GM18951 (cell line): ENCODE results near the gene SEPHS1.
A peak's percentile ranks its signal among the peaks of the same experiment; 100 is the strongest.
"Not testable (repeated sequence)": the region's sequence is repeated elsewhere in the genome, so short reads cannot be mapped to it uniquely, and the experiment has no call there.

Experiments
- POLR2A ChIP-seq: IDR thresholded peaks from 4 replicates; pipeline ENCODE4 v1.6.1; 2011; ENCODE audit warnings: mild to moderate bottlenecking; ENCODE audit not compliant: insufficient read length, insufficient read depth; ENCODE audit errors: extremely low read depth
- in situ Hi-C: fragments of 300-500 bp; cut with MboI; formaldehyde crosslinking; loops from one replicate; pipeline ENCODE4 v1.12.0; 2022; ENCODE audit warnings: low sequenced_read_pairs, mixed read lengths, inconsistent platforms; ENCODE audit not compliant: unreplicated experiment

Gene SEPHS1

DNA sequence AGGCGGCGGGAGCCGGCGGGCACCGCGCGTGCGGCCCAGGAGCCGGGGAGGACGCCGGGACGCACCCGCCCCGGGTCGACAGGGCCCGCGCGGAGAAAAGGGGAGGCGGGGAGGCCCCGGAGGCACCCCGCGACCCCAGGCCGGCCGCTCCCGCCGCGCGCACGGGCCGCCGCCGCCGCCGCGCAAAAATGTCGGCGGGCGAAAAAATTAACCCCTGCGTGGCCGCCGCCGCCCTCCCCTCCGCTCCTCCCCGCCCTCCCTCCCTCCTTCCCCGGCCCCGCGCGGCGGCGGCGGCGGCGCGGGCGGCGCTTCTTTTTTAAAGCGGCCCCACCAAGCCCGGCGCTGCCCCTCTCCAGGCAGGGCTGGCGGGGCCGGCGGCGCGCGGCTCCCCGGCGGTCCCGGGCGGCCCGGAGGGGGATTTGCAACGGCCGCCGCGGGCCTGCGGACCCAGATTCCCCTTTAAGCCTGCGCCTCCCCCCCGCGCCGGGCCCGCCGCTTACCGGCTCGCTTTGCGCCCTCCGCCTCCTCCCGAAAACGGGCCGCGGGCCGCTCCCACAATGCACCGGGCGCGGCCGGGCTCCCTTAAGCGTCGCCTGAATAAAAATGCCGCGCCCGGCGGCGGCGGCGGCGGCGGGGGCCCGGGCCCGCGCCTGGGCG, 465 bp downstream of the SEPHS1 start:
- TF ChIP-seq POLR2A: peak; percentile 57
- in situ Hi-C loops: no loop called here

DNA sequence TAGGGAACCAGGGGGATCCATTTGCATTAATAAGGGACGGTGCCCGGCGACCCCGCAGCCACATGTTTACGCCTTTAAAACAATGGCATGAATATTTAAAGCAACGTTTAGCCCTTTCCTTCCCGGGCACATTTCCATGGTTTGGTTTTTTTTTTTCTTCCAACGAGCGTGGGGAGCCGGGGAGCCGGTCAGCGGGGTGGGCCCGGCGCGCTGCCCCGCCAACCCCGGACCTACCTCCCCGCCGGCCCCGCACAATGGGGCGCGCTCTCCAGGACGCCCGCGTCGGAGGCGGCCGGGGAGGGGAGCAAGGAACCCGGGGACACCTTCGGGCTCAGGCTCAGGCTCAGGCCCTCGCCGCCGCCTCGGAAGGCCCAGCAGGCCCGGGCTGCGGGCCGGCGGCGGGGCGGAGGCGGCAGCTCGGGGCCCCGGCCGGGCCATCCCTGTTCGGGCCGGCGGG, 1.0 kb downstream of the SEPHS1 start:
- TF ChIP-seq POLR2A: no peak
- in situ Hi-C loops: no loop called here

DNA sequence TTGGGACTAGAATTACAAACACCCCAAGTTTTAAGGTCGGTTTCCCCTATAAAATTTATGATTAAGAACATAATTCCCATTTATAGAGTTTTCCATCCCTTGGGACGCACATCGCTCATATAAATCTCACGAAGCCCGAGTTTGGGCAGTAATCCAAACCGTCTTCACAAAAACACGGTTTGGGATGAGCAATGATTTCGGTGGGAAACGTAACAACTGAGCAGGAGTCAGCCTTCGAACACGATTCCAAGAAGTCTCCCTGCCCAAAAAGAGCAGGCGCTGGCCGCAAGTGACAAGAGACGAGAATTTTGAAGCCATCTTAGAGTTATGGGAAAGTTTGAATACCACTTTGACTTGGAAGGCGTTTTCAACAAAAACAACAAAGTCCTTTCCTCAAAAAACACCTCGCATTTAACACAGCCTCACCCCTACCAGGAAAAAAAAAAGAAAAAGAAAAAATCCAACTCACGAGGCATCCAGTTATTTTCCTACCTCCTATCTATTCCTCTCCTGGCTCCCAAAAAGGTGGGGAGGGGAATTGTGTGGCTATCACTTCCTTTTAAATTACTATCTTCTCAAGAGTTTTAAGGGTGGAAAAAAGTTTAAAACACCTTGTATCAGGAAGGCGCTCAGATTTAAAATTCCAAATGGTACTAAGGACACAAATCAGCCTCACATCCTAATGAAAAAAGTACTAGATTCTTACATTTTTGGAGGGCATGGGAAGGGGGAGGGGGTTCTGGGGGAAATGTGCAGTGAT, 1.6 kb downstream of the SEPHS1 start:
- in situ Hi-C loops: no loop called here

DNA sequence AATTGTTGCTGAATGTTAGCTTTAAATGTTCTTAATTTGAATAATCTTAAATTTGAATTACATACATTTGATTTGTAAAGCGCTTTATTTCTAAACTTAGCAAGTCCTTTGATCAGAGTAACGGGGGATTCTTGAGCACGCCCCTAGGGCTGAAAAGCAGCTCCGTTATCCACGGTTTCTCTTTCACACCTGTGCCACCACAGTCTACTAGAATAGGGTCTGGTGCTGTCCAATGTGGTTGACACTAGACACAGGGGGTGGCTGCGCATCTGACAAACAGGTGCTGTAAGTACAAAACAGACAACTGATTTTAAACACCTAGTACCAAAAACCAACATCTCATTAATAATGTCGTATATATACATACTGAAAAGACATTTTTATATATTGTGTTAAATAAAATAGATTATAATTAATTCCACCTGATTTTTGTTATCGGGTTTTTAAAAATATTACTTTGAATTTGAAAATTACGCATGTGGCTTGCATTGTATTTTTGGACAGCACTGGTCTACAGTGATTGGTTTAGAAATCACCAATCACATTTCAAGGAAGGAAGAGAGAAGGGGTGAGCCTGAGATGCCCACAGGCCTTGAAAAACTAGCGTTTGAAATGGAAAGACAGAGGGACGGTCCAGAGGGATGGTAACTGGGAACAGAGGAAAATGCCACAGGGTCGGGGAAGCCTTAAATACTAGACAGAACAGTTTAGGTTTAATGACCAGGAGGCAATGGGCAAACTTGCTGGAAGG, 7.3 kb downstream of the SEPHS1 start:
- in situ Hi-C loops: no loop called here
- TF ChIP-seq POLR2A: peak; percentile 24

More for the DNA sequence above, 1.6 kb downstream of the SEPHS1 start:
- TF ChIP-seq POLR2A: no peak

DNA sequence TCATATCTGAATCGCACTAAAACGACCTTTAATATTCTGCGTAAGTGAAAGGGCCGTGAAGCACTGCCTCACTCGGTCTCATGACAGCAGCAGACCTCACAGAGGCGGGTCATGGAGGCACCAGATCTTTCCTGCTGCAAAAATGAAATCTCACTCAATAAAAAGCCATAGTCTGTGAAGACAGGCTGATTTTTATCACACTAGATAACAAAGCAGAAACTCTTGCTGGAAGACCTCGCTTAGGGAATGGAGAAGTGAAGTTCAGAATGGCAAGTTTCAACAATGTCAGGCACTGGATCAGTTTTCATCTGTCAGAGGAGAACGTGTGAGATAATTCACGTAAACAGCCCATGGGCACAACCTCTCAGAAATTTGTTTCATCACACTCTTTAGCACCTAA, 8.0 kb downstream of the SEPHS1 start:
- TF ChIP-seq POLR2A: no peak
- in situ Hi-C loops: no loop called here

DNA sequence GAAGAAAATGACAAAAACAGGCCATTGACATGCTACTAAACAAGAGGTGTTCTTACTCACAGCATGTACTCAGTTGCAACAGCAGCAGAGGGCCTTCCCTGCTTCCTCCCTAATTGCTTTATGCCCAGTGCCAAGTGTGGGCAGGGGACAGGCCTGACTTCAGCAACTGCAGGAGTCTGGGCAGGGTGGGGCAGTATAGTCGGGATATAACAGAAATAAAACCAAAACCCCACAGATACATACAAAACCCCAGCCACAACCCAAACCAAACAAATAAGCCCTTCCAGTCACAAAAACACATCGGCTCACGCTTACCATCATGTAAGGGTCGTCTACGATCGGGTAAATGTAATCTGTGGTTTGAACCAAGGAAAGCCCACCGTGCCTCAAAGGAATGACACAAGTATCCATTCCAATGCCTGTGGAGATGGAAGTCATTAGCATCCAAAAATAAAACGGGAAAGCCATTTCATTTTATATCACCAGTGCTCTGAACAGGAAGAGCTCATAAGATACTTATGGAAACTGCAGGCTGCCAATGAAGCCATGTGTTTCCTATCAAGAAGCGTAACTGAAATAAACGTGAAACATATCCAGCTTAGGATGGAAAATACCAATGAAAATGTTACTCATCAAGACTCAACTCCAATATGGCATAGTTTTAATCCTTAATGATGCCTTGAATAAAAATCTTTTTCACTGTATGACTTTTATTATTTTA, 9.5 kb downstream of the SEPHS1 start:
- in situ Hi-C loops: no loop called here
- TF ChIP-seq POLR2A: no peak

DNA sequence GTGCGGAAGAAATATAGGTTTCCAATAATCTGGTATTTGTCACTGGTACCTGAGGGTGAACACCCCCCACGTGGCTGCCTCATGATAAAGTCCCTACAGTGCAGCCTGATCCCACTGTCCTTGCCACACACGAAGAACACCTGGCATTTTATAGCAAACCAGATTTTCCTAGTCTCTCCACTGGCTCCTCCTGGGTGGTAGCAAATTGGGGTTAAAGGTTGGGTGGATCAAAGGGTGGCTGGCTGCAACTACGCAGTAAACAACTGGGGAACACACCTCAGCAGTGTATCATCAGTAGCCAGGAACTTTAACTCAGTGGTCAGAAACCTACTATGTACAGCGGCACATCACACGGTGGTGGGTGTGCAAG, 10.3 kb downstream of the SEPHS1 start:
- in situ Hi-C loops: no loop called here
- no peak for TF ChIP-seq POLR2A

DNA sequence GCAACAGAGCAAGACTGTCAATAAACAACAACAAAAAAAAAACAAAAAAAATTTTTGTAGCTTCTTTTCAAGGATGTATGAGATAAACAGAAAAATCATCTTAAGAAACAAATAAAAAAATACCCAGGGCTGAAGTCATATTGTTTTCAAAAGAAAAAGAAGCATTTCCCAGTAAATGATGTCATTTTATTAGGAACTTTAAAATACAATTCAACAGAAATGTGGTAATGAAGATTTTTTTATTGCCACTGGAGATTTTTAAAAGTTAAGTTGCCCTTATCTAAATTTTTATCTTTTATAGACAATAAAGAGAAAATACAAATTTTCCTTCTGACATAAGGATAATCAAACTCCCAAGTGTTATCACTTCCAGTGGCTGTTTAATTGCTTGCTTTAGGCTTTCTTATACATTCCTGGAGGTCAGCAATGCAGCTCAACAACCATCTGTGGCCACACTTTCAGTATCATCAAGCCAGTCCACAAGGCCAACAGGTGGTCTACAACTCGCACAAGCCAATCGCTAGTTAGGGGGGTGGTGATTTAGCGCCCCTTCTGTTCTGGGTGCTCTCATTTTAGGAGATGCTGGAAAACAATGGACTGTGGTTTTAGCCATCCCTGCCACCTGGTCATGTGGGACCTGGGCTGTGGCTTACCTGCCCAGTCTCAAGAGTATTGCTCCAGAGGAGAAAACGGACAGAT, 10.8 kb downstream of the SEPHS1 start:
- no peak for TF ChIP-seq POLR2A

DNA sequence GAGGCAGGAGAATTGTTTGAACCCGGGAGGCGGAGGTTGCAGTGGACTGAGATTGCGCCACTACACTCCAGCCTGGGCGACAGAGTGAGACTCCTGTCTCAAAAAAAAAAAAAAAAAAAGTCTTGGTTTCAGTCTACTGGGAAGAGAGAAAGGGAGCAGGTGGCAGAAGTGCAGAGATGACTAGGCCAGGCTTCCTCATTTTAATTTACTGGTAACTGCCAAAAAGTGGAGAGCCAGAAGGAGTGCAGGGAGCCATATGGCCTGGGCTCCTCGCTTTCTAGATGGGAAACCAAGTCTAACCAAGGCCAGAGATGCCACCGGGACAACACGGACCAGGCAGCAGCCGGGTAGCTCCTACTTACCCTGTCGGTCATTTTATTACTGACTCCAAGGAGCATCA, 12.2 kb downstream of the SEPHS1 start:
- in situ Hi-C loops: no loop called here
- no peak for TF ChIP-seq POLR2A

More for the DNA sequence above, 10.8 kb downstream of the SEPHS1 start:
- in situ Hi-C loops: no loop called here

DNA sequence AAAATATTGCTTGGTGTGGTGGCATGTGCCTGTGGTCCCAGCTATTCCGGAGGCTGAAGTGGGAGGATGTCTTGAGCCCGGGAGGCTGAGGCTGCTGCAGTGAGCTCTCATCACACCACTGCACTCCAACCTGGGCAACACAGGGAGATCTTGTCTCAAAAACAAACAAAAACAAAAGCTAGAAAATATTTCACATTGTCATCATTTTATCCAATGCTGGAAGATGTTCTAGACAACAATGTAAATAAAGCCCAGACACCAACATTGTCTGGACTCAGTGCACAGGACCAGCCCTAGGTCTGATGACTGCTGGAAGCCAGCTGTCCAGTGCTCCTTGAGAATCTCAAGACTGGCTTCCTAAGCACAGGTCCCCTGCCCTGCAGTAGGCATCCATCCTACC, 13.5 kb downstream of the SEPHS1 start:
- in situ Hi-C loops: no loop called here
- TF ChIP-seq POLR2A: no peak

DNA sequence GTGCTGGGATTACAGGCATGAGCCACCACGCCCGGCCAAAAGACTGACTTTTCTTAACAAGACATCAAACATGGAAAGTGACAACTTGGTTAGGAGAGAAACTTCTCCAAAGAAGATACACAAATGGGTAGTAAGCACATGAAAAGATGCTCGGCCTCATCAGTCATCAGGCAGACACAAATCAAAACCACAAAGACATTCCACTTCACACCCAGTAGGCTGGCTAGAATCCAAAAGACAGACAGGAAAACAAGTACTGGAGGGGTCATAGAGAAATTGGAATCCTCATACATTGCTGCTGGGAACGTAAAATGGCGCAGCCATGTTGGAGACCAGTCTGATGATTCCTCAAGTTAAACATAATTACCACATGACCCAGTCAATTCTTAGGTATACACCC, 16.4 kb downstream of the SEPHS1 start:
- in situ Hi-C loops: no loop called here
- TF ChIP-seq POLR2A: no peak

DNA sequence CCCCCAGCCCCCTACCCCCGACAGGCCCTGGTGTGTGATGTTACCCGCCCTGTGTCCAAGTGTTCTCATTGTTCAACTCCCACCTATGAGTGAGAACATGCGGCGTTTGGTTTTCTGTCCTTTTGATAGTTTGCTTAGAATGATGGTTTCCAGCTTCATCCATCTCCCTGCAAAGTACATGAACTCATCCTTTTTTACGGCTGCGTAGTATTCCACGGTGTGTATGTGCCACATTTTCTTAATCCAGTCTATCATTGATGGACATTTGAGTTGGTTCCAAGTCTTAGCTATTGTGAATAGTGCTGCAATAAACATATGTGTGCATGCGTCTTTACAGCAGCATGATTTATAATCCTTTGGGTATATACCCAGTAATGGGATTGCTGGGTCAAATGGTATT, 17.1 kb downstream of the SEPHS1 start:
- in situ Hi-C loops: not testable (repeated sequence)
